ENCODE data around the gene NFIX. TPM values are rescaled to one million over a fixed set of nuclear protein-coding genes. Genes with fewer than 3 reads are reported as not detected.

The NFIX gene
- total and polyA plus RNA-seq, 2 of the 13 experiments (the other 11 are each of a cell fraction or from before 2014, with no cell fraction given) = 3.4 to 5.4 TPM

- TF ChIP-seq POGK (CRISPR knock-in tag; conservative IDR thresholded peaks at IDR 0.05) (no peak; the same call in 1 of the 2 replicates), MEF2D (CRISPR knock-in tag; IDR thresholded peaks at IDR 0.05) (0 out of 2 replicates have a peak, but pooled peaks have one; percentile 23), ZNF329 (CRISPR knock-in tag; IDR thresholded peaks at IDR 0.05; ENCODE audit: low read depth) (no peak), SNAPC2 (CRISPR knock-in tag; IDR thresholded peaks at IDR 0.05) (no peak), ZNF503 (CRISPR knock-in tag; IDR thresholded peaks at IDR 0.05) (no peak), ZNF879 (CRISPR knock-in tag; IDR thresholded peaks at IDR 0.05) (no peak), FOXM1 (CRISPR knock-in tag; IDR thresholded peaks at IDR 0.05) (no peak), TCF7L2 (IDR thresholded peaks at IDR 0.05; ENCODE audit: low read depth, low read length) (no peak), ATRX (CRISPR knock-in tag; IDR thresholded peaks at IDR 0.05; ENCODE audit: borderline replicate concordance) (no peak), NFKB2 (CRISPR knock-in tag; IDR thresholded peaks at IDR 0.05; ENCODE audit: borderline replicate concordance) (peak; percentile 87; the same call in 1 of the 2 replicates), HIVEP1 (CRISPR knock-in tag; IDR thresholded peaks at IDR 0.05) (no peak), ZFP62 (CRISPR knock-in tag; IDR thresholded peaks at IDR 0.05) (no peak), ARID2 (CRISPR knock-in tag; IDR thresholded peaks at IDR 0.05; ENCODE audit: borderline replicate concordance) (no peak), ZFYVE20 (CRISPR knock-in tag; IDR thresholded peaks at IDR 0.05; ENCODE audit: borderline replicate concordance, low read depth) (no peak), ZFP36 (IDR thresholded peaks at IDR 0.05; ENCODE audit: borderline replicate concordance, low read depth, low read length, partially characterized antibody) (no peak), ZNF816 (CRISPR knock-in tag; IDR thresholded peaks at IDR 0.05; ENCODE audit: borderline replicate concordance) (no peak), ELF1 (CRISPR knock-in tag; IDR thresholded peaks at IDR 0.05) (peak; percentile 26; the same call in 1 of the 2 replicates), XRCC5 (optimal IDR thresholded peaks at IDR 0.05; ENCODE audit: low read length) (peak; percentile 76)
- TF ChIP-seq, protein P1, sequence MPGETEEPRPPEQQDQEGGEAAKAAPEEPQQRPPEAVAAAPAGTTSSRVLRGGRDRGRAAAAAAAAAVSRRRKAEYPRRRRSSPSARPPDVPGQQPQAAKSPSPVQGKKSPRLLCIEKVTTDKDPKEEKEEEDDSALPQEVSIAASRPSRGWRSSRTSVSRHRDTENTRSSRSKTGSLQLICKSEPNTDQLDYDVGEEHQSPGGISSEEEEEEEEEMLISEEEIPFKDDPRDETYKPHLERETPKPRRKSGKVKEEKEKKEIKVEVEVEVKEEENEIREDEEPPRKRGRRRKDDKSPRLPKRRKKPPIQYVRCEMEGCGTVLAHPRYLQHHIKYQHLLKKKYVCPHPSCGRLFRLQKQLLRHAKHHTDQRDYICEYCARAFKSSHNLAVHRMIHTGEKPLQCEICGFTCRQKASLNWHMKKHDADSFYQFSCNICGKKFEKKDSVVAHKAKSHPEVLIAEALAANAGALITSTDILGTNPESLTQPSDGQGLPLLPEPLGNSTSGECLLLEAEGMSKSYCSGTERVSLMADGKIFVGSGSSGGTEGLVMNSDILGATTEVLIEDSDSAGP (CRISPR knock-in tag; IDR thresholded peaks at IDR 0.05; ENCODE audit: borderline replicate concordance) = no peak; the same call in 1 of the 2 replicates
- TF ChIP-seq, protein P2, sequence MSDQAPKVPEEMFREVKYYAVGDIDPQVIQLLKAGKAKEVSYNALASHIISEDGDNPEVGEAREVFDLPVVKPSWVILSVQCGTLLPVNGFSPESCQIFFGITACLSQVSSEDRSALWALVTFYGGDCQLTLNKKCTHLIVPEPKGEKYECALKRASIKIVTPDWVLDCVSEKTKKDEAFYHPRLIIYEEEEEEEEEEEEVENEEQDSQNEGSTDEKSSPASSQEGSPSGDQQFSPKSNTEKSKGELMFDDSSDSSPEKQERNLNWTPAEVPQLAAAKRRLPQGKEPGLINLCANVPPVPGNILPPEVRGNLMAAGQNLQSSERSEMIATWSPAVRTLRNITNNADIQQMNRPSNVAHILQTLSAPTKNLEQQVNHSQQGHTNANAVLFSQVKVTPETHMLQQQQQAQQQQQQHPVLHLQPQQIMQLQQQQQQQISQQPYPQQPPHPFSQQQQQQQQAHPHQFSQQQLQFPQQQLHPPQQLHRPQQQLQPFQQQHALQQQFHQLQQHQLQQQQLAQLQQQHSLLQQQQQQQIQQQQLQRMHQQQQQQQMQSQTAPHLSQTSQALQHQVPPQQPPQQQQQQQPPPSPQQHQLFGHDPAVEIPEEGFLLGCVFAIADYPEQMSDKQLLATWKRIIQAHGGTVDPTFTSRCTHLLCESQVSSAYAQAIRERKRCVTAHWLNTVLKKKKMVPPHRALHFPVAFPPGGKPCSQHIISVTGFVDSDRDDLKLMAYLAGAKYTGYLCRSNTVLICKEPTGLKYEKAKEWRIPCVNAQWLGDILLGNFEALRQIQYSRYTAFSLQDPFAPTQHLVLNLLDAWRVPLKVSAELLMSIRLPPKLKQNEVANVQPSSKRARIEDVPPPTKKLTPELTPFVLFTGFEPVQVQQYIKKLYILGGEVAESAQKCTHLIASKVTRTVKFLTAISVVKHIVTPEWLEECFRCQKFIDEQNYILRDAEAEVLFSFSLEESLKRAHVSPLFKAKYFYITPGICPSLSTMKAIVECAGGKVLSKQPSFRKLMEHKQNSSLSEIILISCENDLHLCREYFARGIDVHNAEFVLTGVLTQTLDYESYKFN (CRISPR knock-in tag; conservative IDR thresholded peaks at IDR 0.05) = no peak
Measured at GRCh38 chr19:13060964-13061927, 66.0 kb downstream of the NFIX start (continued).
